HG02970 (cell line): ENCODE results near the gene ACSF3.

ENCODE experiments used
- ATAC-seq: cut with Tn5 transposase; IDR thresholded peaks from one replicate; pipeline ENCODE4 v1.9.1; 2021; ENCODE audit warnings: mild to moderate bottlenecking, moderate library complexity, moderate number of reproducible peaks; ENCODE audit not compliant: unreplicated experiment, low FRiP score

Gene ACSF3

GRCh38 chr16:89193576-89194293 is 100.1 kb downstream of the ACSF3 start:
- ATAC-seq = no peak

DNA sequence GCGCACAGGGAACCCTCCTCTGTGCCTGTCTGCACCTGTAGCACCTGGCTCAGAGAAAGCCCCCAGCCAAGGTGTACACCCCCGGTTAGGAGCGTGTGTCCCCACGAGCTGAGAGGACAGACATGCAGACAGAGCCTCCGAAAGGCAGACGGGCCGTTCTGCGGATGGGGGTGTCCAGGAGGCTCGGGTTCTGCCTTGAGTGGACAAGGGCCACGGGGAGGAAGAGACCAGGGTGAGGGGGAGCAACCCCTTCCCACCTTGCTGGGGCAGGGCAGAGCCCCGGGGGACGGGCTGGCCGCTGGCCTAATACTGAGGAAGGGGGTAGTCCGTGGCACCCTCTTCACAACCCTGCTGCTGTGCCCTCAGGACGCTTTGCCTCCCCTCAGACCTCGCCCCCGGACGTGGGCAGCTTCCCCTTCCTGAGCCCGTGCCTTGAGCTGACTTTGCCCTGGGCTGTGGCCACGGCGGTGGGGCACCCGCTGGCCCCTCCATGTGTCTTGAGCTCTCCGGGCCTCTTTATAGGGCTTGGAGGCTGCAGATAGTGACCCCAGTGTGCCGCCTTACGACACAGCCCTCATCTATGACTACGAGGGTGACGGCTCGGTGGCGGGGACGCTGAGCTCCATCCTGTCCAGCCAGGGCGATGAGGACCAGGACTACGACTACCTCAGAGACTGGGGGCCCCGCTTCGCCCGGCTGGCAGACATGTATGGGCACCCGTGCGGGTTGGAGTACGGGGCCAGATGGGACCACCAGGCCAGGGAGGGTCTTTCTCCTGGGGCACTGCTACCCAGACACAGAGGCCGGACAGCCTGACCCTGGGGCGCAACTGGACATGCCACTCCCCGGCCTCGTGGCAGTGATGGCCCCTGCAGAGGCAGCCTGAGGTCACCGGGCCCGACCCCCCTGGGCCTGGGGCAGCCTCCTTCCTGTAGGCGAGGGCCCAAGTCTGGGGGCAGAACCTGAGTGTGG is 101.0 kb downstream of the ACSF3 start:
- no peak for ATAC-seq

GRCh38 chr16:89195521-89196171 is 102.0 kb downstream of the ACSF3 start:
- ATAC-seq = no peak

DNA sequence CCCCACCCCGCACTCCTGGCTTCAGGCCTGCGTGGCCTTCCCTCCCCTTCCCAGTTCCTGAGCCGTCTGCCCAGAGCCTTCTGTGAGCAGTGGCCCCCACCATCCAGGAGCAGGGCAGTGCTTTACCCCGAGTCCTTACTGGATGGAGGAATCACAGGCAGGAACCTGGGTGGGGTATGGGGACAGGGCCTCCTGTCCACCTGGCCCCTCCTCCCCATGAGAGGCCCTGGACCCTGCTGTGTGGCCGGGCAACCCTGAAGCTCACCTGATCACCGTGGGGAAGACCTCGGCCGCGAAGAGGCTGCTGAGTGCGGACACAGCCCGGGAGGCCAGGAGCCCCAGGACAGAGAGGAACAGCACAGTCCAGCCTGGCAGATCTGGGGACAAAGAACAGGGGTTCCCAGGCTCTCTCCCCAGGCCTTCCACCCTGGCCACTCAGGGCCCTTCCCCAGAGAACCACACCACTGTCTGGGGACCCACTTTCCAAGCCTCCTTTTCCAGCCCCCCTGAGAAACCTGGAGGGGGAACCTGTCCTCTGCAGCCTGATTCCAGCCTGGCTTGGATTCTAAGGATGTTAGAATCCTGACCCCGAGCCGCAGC is 103.5 kb downstream of the ACSF3 start:
- ATAC-seq = no peak

DNA sequence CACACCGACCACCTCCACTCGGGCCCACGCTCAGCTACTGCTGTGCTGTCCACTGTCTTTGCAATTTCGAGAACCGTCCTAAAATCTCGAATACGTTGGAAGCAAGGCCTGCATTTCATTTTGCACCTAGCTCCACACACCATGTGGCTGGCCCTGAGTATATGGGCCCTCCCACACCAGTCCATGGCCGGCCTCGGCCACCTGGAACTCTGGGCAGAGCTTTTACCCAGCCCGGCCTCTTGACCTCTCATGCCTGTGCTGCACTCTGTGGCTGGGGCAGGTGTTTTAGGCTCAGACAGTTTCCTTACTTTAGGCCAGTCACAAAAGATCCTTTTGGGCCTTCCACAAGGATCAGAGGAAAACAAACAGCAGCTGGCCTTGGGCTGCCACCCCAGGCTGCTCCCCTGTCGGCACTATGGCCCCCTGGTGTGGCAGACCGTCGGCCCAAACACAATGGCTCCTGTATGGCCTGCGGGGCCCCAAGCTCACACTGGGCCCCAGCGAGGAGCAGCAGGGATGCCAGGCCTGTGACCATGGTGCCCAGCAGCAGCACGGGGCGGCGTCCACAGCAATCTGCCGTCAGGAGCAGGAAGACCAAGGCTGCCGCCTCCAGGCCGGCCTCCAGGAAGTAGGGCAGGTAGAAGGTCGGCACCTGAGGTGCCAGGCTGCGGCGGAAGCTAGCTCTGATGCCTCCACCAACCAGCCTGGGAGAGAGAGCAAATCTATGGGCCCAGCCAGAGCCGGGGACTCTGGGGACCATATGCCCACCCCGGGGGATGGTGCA is 104.2 kb downstream of the ACSF3 start:
- ATAC-seq = no peak

DNA sequence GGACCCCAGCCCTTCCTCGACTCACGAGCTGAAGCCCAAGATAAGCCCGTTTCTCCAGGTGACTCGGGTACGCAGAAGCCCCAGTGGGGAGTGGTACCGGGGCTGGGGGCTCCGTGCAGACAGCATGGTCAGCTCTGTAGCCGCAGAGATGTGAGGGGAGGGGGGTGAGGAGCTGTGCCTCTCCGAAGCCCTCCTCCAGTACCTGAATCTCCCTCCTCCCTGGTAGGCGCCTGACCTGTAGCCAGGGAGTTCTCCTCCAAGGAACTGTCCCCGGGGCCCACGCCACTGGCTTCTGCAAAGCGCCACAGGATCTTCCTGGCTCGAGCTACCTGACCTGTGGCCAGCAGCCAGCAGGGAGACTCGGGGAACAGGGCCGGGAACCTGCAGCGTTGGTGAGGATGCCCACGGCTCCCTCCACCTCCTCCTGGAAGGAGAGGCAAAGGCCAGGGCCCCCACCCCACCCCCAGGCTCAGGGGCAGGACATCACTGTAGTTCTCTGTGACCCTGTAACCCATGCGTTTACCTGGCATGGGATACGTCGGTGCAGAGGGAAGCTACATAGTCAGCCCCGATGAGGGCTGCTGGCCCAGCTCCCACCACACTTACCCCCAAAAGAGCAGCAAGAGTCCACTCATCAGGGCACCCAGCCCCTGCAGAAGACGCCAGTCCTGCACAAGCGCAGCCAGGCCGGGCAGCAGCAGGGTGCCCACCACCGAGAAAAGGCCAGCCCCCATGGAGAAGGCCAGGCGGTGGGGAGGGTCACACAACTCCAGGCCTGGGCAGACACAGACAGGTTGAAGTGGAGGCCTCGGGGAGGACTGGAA is 105.0 kb downstream of the ACSF3 start:
- no peak for ATAC-seq

GRCh38 chr16:89199241-89200123 is 105.8 kb downstream of the ACSF3 start:
- ATAC-seq = no peak

GRCh38 chr16:89200124-89200849 is 106.6 kb downstream of the ACSF3 start, which contains the start of gene SLC22A31:
SLC22A31 (minus strand) TSS chr16:89200537; CDS start chr16:89200501, 36 bp downstream.
- no peak for ATAC-seq

DNA sequence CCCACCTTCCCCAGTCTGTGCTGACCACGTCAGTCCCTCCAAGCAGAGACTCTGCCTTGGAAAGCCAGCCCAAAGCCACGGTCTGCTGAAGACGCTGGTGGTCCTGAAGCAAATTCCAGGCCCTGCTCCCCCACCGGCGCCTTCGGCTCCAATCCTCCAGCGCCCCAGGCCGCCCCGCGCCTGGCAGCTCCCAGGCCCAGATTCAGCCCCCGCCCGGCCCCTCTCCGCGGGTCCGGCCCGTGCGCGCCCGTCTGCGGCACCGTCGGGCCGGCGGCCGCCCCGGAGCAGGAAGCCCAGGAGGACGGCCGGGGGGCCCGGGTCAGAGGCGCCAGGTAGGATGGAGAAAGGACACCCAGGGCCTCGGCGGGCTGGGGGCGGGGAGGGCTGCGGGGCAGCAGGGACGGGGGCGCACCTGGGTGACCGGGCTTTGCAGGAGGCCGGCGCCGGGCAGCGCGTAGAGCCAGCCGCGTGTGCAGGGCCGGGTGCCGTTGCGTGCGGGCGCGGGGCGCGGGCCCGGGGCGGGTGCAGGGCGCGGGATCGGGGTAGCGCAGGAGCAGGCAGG is 107.3 kb downstream of the ACSF3 start:
- ATAC-seq = no peak

- no peak for ATAC-seq
Observed at GRCh38 chr16:89201439-89202377, 108.1 kb downstream of the ACSF3 start.

DNA sequence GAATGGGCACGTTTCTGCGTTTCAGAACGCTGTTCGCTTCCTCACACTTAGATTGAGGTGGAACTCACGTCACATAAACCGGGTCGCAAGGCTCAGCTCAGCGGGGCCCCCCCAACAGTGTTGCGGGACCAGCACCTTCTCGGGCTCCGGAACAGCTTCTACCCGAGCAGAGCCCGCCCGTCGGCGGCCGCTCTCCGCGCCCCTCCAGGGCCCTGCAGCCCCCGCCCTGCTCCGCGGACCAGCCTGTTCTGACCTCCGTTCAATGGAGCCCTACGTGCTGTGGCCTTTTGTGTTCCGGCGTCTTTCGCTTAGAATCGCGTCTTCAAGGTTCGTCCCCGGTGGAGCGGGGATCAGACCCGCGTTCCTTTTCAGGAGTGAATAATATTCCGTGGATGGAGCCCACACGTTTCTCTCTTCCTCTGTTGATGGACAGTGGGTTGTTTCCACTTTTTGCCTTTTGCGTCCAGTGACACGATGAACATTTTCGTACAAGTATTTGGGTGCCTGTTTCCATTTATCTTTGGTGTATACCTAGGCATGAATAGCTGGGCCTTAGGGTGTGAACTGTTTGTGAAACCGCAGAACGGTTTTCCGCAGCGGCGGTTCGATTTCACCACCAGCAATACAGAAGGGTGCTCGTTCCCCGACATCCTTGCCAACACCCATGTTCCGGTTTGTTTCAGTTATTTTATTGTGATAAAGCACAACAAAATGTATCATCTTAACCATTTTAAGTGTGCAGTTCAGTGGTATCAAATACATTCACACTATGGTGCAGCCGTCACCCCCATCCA is 109.0 kb downstream of the ACSF3 start:
- ATAC-seq = no peak
